M059J (cell line): ENCODE measurements around the gene DMD. TPM values are rescaled to one million over a fixed set of nuclear protein-coding genes. Genes with fewer than 3 reads are reported as not detected.

ENCODE experiments used
- DNase-seq: peaks from one replicate; pipeline ENCODE4 v3.0.0-alpha.2; 2012; ENCODE audit warnings: low read depth
- total RNA-seq: library from RNA; depleted of rRNA; stranded (reverse); fragments of >200 nt; shearing (Covaris generic); gene quantifications from 2 replicates; pipeline ENCODE4 v1.2.3, GENCODE V29; 2014

The DMD gene
- total RNA-seq, 1 experiment from 2014 or later = 1.1 TPM

- peak; percentile 8 for DNase-seq
Observed at GRCh38 chrX:31291131-31291530, 1920.2 kb downstream of the DMD start.

GRCh38 chrX:31287861-31288260, 1923.5 kb downstream of the DMD start:
- DNase-seq = no peak

GRCh38 chrX:31280580-31280979, 1930.8 kb downstream of the DMD start:
- peak; percentile 6 for DNase-seq

GRCh38 chrX:31279359-31279758, 1932.0 kb downstream of the DMD start:
- peak; percentile 42 for DNase-seq

- DNase-seq = no peak
Observed at GRCh38 chrX:31272472-31272775, 1938.9 kb downstream of the DMD start.

- no peak for DNase-seq
Observed at GRCh38 chrX:31271615-31272471, 1939.5 kb downstream of the DMD start.

GRCh38 chrX:31269914-31270313, 1941.4 kb downstream of the DMD start:
- DNase-seq = no peak

- peak; percentile 4 for DNase-seq
Observed at GRCh38 chrX:31268359-31268758, 1943.0 kb downstream of the DMD start.

- DNase-seq = peak; percentile 29
Observed at GRCh38 chrX:31266203-31267076, 1944.9 kb downstream of the DMD start.

GRCh38 chrX:31265383-31265782, 1946.0 kb downstream of the DMD start:
- no peak for DNase-seq

GRCh38 chrX:31260351-31260750, 1951.0 kb downstream of the DMD start:
- peak; percentile 57 for DNase-seq

- DNase-seq = peak; percentile 3
Observed at GRCh38 chrX:31258166-31258565, 1953.2 kb downstream of the DMD start.

- no peak for DNase-seq
Observed at GRCh38 chrX:31255310-31256033, 1955.9 kb downstream of the DMD start.

- no peak for DNase-seq
Observed at GRCh38 chrX:31252133-31252532, 1959.2 kb downstream of the DMD start.

GRCh38 chrX:31251336-31251735, 1960.0 kb downstream of the DMD start:
- no peak for DNase-seq

GRCh38 chrX:31245714-31246113, 1965.6 kb downstream of the DMD start:
- no peak for DNase-seq

- DNase-seq = no peak
Observed at GRCh38 chrX:31243804-31244203, 1967.5 kb downstream of the DMD start.

- no peak for DNase-seq
Observed at GRCh38 chrX:31240982-31241381, 1970.4 kb downstream of the DMD start.

GRCh38 chrX:31237189-31237588, 1974.2 kb downstream of the DMD start:
- DNase-seq = no peak

GRCh38 chrX:31236231-31236630, 1975.1 kb downstream of the DMD start:
- DNase-seq = no peak

- no peak for DNase-seq
Observed at GRCh38 chrX:31233941-31234496, 1977.3 kb downstream of the DMD start.

GRCh38 chrX:31232506-31232905, 1978.8 kb downstream of the DMD start:
- DNase-seq = no peak
